Astrocyte of the spinal cord (primary cell): ENCODE measurements around the gene MTCH1.

Source experiments
- DNase-seq: peaks from one replicate; pipeline ENCODE4 v3.0.0; 2011; ENCODE audit warnings: low read depth, low spot score
- H3K4me3 ChIP-seq: 2 replicates; pipeline ENCODE4 v1.5.1; 2011; ENCODE audit warnings: low read depth, mild to moderate bottlenecking, low read length, moderate library complexity
- in situ Hi-C: cut with HindIII; loops from 2 replicates; pipeline ENCODE4 v1.10.0; 2017; ENCODE audit warnings: low sequenced_read_pairs
- TF ChIP-seq, protein P1 (sequence below): IDR thresholded peaks from 2 replicates; pipeline ENCODE4 v1.5.1; 2012; ENCODE audit warnings: low read depth, mild to moderate bottlenecking, low read length, inconsistent platforms

Gene MTCH1

DNA sequence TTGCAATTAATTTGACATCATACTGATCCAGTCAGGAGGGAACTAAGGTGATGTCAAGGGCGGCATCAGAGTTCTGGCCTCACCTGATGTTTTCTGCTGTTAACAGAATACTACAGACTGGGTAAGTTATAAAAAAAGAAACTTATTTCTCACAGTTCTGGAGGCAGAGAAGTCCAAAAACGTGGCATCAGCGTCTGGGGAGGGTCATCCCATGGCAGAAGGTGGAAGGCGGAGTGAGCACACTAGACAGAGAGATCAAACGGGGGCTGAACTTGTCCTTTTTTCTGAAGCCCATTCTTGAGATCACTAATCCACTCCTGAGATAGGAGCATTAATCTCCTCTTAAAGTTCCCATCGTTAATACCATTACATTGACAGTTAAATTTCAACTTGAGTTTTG is 3.3 kb upstream of the MTCH1 start:
- in situ Hi-C loops = no loop called here
- TF ChIP-seq, protein P1, sequence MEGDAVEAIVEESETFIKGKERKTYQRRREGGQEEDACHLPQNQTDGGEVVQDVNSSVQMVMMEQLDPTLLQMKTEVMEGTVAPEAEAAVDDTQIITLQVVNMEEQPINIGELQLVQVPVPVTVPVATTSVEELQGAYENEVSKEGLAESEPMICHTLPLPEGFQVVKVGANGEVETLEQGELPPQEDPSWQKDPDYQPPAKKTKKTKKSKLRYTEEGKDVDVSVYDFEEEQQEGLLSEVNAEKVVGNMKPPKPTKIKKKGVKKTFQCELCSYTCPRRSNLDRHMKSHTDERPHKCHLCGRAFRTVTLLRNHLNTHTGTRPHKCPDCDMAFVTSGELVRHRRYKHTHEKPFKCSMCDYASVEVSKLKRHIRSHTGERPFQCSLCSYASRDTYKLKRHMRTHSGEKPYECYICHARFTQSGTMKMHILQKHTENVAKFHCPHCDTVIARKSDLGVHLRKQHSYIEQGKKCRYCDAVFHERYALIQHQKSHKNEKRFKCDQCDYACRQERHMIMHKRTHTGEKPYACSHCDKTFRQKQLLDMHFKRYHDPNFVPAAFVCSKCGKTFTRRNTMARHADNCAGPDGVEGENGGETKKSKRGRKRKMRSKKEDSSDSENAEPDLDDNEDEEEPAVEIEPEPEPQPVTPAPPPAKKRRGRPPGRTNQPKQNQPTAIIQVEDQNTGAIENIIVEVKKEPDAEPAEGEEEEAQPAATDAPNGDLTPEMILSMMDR = no peak
- DNase-seq = no peak
- no peak overlapping the region for H3K4me3 ChIP-seq

- TF ChIP-seq, protein P1 = no peak
- no peak for DNase-seq
- in situ Hi-C loops = no loop called here
- H3K4me3 ChIP-seq = peak overlapping the region; percentile 98
These were observed 680 bp upstream of the MTCH1 start for GRCh38 chr6:36986704-36987047.

DNA sequence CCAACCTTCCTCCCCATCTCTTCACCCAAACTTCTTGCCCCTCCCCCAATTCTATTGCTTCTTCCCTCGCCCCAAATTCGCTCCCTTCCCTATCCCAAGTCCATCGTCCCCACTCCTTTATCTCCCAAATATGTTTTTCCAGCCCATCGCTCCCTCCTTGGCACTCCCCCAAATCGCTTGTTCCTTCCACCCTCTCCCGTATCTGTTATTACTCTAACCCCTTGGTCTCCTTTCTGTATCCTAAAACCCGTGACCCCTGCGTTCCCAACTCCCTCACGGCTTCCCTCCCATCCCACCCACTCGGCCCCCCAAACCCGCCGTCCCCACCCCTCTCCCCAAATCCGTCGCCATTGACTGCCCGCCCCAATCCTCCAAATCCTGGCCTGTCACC is 584 bp downstream of the MTCH1 start:
- TF ChIP-seq, protein P1 = no peak
- in situ Hi-C loops = no loop called here
- no peak for DNase-seq
- peak overlapping the region; percentile 98 for H3K4me3 ChIP-seq

- DNase-seq = peak; percentile 64
- peak overlapping the region; percentile 98 for H3K4me3 ChIP-seq
- TF ChIP-seq, protein P1 = no peak
- in situ Hi-C loops = no loop called here
These were observed 1.2 kb downstream of the MTCH1 start for GRCh38 chr6:36984581-36985416.

DNA sequence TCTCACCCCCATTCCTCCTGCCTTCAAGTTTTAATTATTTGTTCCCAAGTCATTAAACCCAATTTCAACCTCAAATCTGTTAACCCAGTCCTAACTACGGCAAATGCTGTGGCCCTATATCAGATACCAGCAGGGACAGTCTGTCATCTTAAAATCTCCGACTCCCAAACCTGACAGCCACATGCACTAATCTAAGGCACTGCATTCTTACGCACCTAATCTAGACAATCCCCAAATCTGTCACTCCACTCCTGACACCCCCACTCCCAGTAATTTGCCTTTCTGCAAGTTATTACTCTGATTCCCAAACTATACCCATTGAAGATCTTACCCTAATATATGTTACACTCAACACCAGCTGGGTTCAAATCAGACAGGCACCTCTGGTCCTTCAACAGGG is 2.5 kb downstream of the MTCH1 start:
- DNase-seq = no peak
- in situ Hi-C loops = no loop called here
- H3K4me3 ChIP-seq = no peak overlapping the region
- TF ChIP-seq, protein P1 = no peak

DNA sequence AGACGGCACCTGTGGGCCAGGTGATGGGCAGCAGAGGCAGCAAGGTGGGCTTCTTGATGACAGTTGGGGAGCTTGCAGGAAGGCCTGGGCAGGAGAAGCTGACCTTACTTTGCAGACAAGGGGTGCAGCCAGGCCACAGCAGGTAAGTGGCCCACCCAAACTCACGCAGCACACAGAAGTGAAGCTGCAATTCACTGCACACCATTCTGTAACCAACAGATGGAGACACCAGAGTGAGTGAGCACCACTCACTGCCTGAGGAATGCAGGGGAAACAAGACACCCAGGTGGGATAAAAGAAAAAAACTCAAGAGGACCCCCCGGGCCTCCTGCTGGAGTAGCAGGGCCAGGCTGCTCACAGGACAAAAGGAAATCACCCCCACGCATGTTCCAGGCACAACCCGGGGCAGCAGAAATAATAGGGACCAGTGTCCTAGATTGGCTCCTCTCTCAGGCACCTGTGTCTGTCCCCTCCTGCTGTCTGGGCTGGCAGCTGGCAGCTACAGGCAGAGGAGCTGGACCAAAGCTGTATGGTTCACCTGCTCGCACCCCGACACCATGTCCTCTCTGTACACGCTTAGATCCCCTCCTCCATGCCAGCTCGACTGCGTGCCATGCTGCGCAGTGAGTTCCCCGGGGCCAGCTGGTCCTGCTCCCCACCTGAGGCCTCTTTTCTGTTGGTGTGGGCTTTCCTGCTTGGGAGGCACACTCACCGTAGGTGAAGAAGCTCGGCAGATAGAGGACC is 4.9 kb downstream of the MTCH1 start:
- no peak overlapping the region for H3K4me3 ChIP-seq
- no peak for DNase-seq
- in situ Hi-C loops = no loop called here
- TF ChIP-seq, protein P1 = peak; percentile 20
